ENCODE data around the gene RPL29.
"Not testable (repeated sequence)": the region's sequence is repeated elsewhere in the genome, so short reads cannot be mapped to it uniquely, and the experiment has no call there.

Gene RPL29

DNA sequence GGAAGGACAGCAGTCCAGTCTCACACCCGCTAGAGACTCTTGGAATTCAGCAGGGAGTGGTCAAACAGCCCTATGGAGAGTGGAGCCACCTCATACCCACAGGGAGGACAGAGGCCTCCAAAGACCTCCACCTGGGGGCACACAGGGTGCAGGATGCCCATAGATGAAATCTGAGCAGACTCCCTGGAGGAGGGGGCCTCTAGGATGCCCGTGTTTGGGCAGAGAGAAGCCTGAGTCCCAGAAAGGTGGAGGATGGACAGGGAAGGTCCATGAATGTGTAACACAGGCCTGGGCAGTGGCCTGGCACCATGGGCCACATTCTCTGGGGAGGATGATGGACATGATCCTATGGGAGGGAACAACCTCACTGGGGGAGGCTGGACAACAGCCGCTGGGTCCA, 39.0 kb upstream of the RPL29 start:
- in situ Hi-C loops (cut with HindIII; ENCODE audit: low pct_ligation_motif_present, low sequenced_read_pairs): no loop called here
- H3K36me3 ChIP-seq (replicated peaks): no peaks in the 10 kb centered on the region
- TF ChIP-seq, protein P1, sequence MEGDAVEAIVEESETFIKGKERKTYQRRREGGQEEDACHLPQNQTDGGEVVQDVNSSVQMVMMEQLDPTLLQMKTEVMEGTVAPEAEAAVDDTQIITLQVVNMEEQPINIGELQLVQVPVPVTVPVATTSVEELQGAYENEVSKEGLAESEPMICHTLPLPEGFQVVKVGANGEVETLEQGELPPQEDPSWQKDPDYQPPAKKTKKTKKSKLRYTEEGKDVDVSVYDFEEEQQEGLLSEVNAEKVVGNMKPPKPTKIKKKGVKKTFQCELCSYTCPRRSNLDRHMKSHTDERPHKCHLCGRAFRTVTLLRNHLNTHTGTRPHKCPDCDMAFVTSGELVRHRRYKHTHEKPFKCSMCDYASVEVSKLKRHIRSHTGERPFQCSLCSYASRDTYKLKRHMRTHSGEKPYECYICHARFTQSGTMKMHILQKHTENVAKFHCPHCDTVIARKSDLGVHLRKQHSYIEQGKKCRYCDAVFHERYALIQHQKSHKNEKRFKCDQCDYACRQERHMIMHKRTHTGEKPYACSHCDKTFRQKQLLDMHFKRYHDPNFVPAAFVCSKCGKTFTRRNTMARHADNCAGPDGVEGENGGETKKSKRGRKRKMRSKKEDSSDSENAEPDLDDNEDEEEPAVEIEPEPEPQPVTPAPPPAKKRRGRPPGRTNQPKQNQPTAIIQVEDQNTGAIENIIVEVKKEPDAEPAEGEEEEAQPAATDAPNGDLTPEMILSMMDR (IDR thresholded peaks at IDR 0.05; ENCODE audit: low read depth, low read length, missing control alignments): no peak
- no peak for DNase-seq
- H3K4me3 ChIP-seq (ENCODE audit: low read depth, low read length): no peak overlapping the region
- H3K27ac ChIP-seq: no peak overlapping the region
- no peaks in the 10 kb centered on the region for H3K27me3 ChIP-seq (replicated peaks)

GRCh38 chr3:52034212-52034611, 38.5 kb upstream of the RPL29 start:
- Histone ChIP-seq H3K36me3 (replicated peaks) (no peaks in the 10 kb centered on the region), H3K27me3 (replicated peaks) (no peaks in the 10 kb centered on the region), H3K27ac (no peak overlapping the region), H3K4me3 (ENCODE audit: low read depth, low read length) (no peak overlapping the region)
- in situ Hi-C loops (cut with HindIII; ENCODE audit: low pct_ligation_motif_present, low sequenced_read_pairs): no loop called here
- DNase-seq: no peak
- TF ChIP-seq, protein P1 (IDR thresholded peaks at IDR 0.05; ENCODE audit: low read depth, low read length, missing control alignments): no peak

- in situ Hi-C loops (cut with HindIII; ENCODE audit: low pct_ligation_motif_present, low sequenced_read_pairs); H3K36me3 ChIP-seq (replicated peaks); H3K4me3 ChIP-seq (ENCODE audit: low read depth, low read length); H3K27me3 ChIP-seq (replicated peaks); DNase-seq; H3K27ac ChIP-seq: not testable (repeated sequence)
Observed at GRCh38 chr3:52033748-52034147, 38.1 kb upstream of the RPL29 start.

- in situ Hi-C loops (cut with HindIII; ENCODE audit: low pct_ligation_motif_present, low sequenced_read_pairs): no loop called here
- TF ChIP-seq, protein P1 (IDR thresholded peaks at IDR 0.05; ENCODE audit: low read depth, low read length, missing control alignments): no peak
- Histone ChIP-seq H3K4me3 (ENCODE audit: low read depth, low read length) (no peak overlapping the region), H3K27ac (no peak overlapping the region), H3K36me3 (replicated peaks) (no peaks in the 10 kb centered on the region), H3K27me3 (replicated peaks) (no peaks in the 10 kb centered on the region)
- DNase-seq: no peak
Observed at GRCh38 chr3:52032702-52033408, 37.2 kb upstream of the RPL29 start.

- no peak for DNase-seq
- Histone ChIP-seq H3K27me3 (replicated peaks) (no peaks in the 10 kb centered on the region), H3K27ac (no peak overlapping the region), H3K36me3 (replicated peaks) (no peaks in the 10 kb centered on the region), H3K4me3 (ENCODE audit: low read depth, low read length) (no peak overlapping the region)
- TF ChIP-seq, protein P1 (IDR thresholded peaks at IDR 0.05; ENCODE audit: low read depth, low read length, missing control alignments): no peak
- in situ Hi-C loops (cut with HindIII; ENCODE audit: low pct_ligation_motif_present, low sequenced_read_pairs): no loop called here
Observed at GRCh38 chr3:52031896-52032295, 36.2 kb upstream of the RPL29 start.

- in situ Hi-C loops (cut with HindIII; ENCODE audit: low pct_ligation_motif_present, low sequenced_read_pairs): no loop called here
- TF ChIP-seq, protein P1 (IDR thresholded peaks at IDR 0.05; ENCODE audit: low read depth, low read length, missing control alignments): no peak
- H3K4me3 ChIP-seq (ENCODE audit: low read depth, low read length): no peak overlapping the region
- H3K27me3 ChIP-seq (replicated peaks): no peaks in the 10 kb centered on the region
- DNase-seq: no peak
- no peaks in the 10 kb centered on the region for H3K36me3 ChIP-seq (replicated peaks)
- H3K27ac ChIP-seq: no peak overlapping the region
Observed at GRCh38 chr3:52030714-52031310, 35.1 kb upstream of the RPL29 start.
